ENCODE data around the gene KCND3.

KCND3 gene

DNA sequence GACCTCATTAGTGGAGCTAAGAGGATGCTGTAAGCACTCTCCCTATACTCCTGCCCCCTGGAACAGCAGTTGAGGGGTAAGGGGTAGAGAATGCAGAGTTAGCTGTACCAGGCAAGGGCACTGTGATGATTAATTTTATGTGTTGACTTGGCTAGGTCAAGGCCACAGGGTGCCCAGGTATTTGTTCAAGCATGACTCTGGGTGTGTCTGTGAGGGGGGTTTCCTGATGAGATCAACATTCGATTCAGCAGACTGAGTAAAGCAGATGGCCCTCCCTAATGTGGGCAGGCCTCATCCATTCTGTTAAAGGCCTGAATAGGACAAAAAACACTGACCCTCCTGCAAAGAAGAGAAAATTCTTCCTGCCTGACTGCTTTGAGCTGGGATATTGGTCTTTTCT, 110.8 kb downstream of the KCND3 start:
- DNase-seq = no peak

DNA sequence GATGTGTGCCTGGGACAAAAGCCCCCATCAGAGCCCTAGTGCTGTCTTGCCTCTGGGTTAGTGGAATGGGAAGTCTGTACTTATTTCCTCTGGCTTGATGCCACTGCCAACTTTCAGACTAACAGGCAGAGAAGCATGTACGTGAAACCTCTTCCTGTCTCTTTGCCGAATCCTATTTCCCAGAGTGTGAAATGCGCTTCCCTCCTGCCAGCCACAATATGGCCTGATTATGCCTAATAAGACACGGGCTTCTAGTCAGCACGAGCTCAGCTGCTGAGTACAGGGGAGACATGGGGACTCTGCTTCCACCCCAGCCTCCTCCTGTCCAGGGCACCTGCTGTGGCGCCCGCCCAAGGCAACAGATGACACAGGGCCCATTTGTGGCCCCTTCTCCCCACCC, 111.4 kb downstream of the KCND3 start:
- no peak for DNase-seq

DNA sequence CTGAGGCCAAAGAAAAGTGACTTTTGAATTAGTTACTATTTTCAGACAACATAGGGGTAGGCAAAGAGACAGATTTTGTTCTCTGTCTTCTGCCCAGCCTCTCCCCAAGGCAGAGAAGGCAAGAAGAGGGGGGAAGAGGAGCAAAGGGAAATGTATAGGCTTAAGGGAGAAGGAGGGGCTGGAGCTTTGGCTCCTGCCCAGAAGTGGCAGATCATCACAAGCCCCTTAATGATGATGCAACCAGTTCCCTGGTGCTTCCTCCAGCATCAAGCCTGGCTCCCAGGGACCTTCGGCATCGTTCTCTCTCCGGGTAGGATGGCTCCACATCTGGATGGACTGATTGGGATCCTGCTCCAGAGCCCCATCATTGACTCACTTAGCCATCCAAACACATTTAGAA, 112.8 kb downstream of the KCND3 start:
- DNase-seq = no peak

DNA sequence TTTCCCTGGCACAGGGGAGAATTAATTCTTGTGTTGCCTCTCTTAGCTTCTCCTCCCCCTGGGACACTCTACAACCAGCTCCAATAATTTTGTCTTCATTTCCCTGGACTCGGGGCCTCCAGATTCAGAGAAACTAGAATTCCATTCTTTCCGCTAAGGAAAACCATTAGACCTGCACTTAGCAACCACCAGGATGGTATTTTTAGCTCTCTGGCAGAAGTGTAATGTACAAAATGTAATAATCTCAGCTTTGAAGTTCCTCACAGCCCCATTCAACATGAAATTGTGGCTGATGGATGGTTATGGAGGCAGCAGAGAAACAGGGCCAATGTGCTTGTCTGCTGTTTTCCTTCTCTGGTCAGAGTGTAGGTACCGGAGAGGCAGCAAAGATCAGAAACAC, 113.8 kb downstream of the KCND3 start:
- DNase-seq = no peak

DNA sequence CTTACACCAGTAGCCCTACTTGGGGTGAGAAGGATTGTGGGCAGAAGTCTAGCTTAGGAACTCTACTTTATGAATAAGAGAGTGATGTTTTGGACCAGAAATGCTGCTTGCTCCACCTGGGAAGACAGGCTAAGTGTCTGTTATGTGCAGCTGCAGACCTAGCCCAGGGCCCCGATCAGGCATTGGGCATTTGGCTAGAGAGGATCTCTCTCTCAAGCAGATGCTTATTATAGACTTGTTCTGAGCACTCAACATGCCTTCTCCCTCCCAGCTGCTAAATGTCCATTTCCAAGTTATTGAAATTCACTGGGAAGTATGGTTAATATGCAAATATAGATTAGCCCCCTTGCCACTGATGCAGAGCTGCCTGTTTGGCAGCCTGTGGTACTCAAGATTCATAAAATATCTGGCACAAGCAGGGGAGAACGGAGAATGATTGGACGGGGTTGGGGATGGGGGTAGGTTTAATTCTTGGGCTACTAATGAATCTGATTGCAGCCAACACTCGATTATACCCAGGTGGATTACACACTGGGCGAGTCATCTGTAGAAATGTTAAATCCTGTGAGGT, 115.9 kb downstream of the KCND3 start:
- DNase-seq = no peak

- no peak for DNase-seq
These were observed 119.3 kb downstream of the KCND3 start for GRCh38 chr1:111870181-111870580.

DNA sequence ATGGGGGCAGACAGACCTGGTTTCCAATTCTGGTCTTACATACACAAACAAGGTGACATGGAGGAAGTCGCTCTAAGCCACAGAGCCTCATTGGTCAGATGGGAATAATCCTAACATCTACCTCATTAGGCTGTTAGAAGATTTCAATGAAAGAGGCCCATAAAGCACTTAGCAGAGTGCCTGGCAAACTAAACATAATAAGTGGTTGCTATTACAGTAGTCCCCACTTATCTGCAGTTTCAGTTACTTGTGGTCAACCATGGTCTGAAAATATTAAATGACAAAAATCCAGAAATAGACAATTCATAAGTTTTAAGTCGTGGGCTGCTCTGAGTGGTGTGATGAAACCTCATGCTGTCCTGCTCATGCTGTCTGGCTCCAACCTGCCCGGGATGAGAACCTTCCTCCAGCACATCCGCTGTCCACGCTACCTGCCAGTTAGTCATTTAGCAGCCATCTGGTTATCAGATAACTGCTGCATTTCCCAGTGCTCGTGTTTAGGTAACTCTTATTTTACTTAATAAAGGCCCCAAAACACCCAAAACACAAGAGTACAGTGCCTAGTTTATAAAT, 121.5 kb downstream of the KCND3 start:
- DNase-seq = no peak

DNA sequence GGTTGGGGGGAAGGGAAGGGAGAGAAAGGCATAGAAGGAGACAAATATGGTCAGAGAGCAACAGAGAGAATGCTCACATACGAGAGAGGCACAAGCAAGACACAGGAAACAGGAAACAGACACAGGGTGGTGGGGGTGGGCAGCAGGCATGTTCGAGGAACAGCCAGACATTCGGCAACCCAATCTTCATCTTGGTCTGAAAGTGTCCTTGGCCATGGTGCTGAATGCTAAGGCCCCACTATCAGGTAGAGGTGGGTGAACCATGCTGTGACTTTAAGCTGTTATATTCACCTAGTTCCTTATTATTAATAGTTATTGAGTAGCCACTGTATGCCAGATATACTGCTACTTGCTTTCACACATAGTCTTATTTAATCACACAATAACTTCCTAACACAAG, 124.6 kb downstream of the KCND3 start:
- no peak for DNase-seq

- DNase-seq = no peak
These were observed 126.1 kb downstream of the KCND3 start for GRCh38 chr1:111863401-111863800.

- no peak for DNase-seq
These were observed 126.9 kb downstream of the KCND3 start for GRCh38 chr1:111862599-111862998.

GRCh38 chr1:111861523-111861922, 127.9 kb downstream of the KCND3 start:
- no peak for DNase-seq

DNA sequence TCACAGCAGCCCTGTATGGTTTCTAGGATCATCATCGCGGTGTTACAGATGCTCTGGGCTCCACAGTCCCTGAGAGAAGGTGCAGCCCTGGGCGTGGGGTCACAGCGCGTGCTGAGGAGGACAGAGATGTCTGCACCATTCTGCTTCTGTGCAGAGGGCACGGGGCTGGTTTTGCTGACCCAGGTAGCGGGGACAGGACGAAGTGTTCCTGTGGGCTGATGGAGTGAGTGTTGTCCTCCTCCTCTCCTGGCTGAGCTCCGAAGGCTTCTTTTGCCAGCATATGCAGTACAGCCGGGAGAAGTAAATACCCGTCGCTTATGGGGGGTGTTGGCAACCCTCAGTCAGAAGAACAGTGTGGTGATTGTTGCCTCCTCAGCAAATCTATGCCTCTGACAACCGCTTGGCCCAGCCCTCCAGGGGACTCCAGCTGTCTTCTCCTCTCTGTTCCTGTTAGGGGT, 132.2 kb downstream of the KCND3 start:
- DNase-seq = no peak

DNA sequence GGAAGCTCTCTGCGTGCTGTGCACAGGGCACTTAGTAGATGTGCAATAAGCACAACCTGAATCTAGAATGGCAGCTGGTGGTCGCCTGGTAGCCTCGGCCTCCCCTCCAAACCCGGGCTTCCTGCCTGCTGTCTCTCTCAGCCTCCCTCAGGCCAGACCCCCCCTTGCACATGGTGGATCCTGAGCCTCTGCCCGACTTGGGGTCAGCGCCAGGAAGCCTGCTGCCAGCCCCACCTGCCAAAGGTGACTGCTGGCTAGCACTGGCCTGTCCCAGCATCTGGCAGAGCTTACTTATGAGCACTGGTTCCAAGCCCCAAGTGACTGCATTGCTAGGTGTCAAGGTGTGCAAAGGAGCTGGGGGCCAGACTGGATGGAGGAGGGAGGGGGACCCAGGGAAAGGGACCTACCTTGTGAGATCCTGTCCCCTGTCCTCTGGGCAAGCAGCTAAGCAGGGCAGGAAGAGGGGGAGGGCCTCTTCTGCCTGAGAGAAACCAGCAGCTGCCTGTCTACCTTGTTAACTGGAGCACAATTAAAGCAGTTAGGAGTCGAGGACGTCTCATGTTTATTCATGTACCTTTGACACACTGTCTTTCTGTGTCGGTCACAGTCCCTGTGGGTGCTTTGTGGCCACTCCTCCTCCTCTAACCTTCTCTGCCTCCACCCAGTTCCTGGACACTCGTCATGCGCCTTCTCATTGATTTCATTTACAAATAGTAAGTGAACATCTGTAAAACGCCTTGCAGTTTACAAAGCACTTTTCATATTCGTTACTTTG, 132.9 kb downstream of the KCND3 start:
- DNase-seq = no peak

GRCh38 chr1:111855260-111855659, 134.2 kb downstream of the KCND3 start:
- DNase-seq = no peak

DNA sequence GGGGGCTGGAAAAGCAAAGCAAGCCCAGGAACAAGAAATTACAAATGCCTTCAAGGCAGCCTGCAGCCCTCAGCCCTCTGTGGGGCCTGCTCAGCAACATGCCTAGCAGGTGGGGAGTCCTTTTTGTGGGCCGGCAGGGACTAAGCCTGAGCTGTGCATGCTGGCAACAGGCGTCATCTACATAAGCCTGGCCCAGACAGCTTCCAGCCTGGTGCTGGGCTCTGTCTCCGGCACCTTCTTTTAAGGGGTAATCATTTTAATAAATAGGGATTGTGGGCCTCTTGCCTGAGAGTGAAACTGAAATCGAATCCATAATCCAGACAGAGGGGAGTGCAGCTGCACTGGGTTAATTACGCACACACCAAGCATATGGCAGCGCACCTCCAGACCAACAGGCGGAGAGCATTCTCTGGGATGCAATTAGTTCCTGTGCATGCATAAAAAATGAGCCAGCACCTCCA, 137.2 kb downstream of the KCND3 start:
- DNase-seq = no peak

DNA sequence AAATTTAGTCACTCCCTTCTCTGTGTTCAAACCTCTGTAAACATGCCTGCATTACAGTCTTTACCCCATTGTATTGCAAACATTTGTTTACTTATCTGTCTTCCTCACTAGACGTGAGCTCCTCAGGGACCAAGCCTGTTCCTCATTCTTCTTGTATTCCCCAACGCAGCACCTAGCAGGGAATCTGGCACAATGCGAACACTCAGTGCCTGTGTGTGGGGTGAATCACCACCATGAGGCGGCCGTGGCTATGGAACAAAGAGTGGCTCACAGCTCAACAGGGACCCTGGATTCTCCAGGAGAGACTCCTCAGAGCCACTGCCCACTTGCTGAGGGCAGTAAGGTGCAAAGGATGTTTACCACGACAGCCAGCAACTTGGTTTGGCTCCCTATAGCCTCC, 137.9 kb downstream of the KCND3 start:
- DNase-seq = no peak

GRCh38 chr1:111850109-111850508, 139.4 kb downstream of the KCND3 start:
- no peak for DNase-seq

DNA sequence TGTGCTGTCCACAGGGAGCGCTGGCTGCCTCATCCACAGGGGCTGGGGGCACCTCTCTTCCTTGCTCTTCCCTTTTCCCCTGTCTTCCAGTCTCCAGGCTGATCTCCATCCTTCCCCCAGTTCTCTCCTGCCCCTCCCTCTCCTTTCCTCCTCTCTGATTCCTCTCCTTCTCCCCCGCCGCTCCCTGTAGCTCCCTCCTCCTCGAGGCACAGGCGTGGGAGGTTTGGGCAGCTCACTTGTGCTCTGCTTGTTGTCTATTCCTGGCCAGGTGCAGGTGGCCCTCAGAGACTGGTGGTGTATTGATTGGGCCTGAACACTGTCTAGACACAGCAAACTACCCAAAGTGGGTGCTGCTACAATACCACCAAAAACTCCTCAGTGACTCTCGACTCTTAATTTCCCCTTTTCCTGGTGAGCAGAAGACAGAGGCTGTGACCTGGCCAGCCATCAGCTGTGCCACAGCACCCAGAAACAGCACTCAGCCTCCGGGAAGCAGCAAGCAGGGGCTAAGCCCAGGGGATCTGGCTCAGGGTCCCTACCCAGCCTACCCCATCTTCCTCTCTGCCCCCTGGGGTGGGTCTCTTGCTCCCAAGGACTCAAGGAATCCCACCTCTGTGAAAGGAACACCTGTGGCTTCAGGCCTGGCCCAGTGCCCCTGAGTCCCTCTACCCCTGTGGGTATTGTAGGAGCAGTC, 140.5 kb downstream of the KCND3 start:
- no peak for DNase-seq

DNA sequence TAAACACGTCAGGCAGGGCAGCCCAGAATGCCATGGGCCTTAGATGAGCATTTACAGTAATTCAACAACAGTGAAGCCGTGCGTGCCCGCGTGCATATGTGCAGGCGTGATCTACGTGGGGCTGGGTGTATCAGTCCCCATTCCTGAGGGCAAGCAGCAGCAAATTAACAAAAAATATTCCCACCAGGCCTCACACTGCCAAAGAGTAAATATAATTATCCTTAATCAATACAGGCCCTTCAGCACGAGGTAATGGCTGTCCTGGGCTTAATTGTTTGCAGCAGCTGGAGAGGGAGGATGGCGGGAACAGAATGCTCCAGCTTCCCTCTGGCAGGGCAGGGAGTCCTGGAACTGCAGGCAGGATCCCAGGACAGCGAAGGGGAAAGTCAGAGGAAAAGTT, 142.0 kb downstream of the KCND3 start:
- no peak for DNase-seq

GRCh38 chr1:111846842-111847241, 142.6 kb downstream of the KCND3 start:
- DNase-seq = no peak

- DNase-seq = no peak
These were observed 146.3 kb downstream of the KCND3 start for GRCh38 chr1:111843177-111843576.

DNA sequence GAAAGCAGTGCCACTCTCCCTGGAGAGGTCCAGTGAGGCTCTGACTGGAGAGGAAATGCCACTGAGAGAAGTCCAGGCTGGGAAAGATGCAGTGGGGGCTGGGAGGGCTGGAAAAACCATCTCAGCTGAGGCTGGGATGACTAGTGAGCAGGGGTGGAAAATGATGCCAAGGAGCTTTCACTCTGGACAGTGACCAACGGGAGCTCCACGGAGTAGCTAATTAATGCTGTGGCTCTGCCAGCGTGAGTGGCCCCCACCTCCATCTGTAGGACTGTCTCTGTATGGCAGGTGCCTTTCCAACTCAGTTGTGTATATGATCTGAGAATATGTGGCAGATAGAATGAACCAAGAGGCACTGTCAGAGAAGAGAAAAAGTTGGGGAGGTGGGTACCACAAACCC, 147.1 kb downstream of the KCND3 start:
- no peak for DNase-seq

DNA sequence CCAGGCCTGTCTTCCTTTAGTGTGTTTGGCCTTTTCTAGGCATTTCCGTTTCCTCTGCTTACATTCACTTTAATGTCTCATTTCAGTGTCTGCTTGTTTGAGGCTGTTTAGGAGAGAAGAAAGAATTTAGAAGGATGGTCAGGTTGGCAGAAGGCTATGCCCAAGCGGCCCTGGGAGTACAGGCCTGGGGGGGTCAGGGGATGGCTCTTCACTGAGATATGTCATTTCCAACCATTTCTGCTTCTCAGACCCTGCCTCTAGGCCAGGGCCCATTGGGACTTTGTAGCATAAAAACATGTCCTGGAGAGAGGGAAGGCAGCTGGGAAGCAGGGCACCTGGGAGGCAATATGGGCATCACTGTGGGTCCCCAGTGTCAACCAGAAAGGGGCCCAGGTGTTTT, 147.7 kb downstream of the KCND3 start:
- no peak for DNase-seq

- DNase-seq = no peak
These were observed 148.3 kb downstream of the KCND3 start for GRCh38 chr1:111841189-111841588.

All from activated CD4-positive, CD25-positive, alpha-beta regulatory T cell (primary cell).